HepG2 (cell line): ENCODE results near the gene SFI1. TPM values are rescaled to one million over a fixed set of nuclear protein-coding genes. Genes with fewer than 3 reads are reported as not detected.

Source experiments
- ATAC-seq: fragments of 200-7000 bp; cut with Tn5 transposase; 3 replicates; pipeline ENCODE4 v1.9.1; 2020; ENCODE audit warnings: mild to moderate bottlenecking, moderate library complexity
- BruUV-seq: library from RNA; stranded (reverse); fragments of 400-500 nt; replicated peaks from 2 replicates; lab custom pipeline; 2021; lab: Mats Ljungman, UMichigan
- CTCF ChIA-PET: fragments of 300-600 bp; formaldehyde crosslinking; extraction: SDS; loops from one replicate; lab custom pipeline; 2021; ENCODE audit warnings: low total read pairs, inconsistent platforms, low intra/inter-chr PET ratio; lab: Yijun Ruan, JAX
- POLR2A ChIA-PET: fragments of 350-600 bp; sonication (Branson Sonifier 250); formaldehyde crosslinking; loops from one replicate; lab custom pipeline; 2020; ENCODE audit warnings: antibody characterized with exemption, inconsistent platforms; lab: Yijun Ruan, JAX
- DNase-seq: peaks from one replicate; pipeline ENCODE4 v3.0.0-alpha.2; 2015; ENCODE audit warnings: low spot score
- FAIRE-seq: peaks from 3 replicates; lab custom pipeline; 2011; peaks lifted over from hg19 to GRCh38; lab: Jason Lieb, UNC
- H2AFZ ChIP-seq: one replicate; pipeline ENCODE4 v1.6.1; 2011; ENCODE audit warnings: low read length, inconsistent platforms
- H3K27ac ChIP-seq: fragments of 300-600 bp; 3 replicates; pipeline ENCODE4 v1.8.0; 2011; ENCODE audit warnings: mixed run types, mild to moderate bottlenecking, mixed read lengths, low read length, inconsistent platforms; ENCODE audit not compliant: insufficient read depth; ENCODE audit errors: extremely low read length
- H3K27me3 ChIP-seq, 2 experiments: fragments of 200-600 bp in 1 of 2; 2 replicates in 1 of 2; 3 replicates in 1 of 2; pipeline versions ENCODE4 v1.6.0 to v1.8.0; 2011; ENCODE audit warnings: low read length in 2 of 2, mild to moderate bottlenecking in 2 of 2, moderate library complexity in 2 of 2, inconsistent platforms in 1 of 2; ENCODE audit not compliant: insufficient read depth in 2 of 2, control insufficient read depth in 1 of 2
- H3K36me3 ChIP-seq, 2 experiments: fragments of 200-600 bp in 1 of 2; replicated peaks in 1 of 2; 2 replicates in 1 of 2; 3 replicates in 1 of 2; pipeline versions ENCODE4 v1.5.1 to v1.8.0; 2011; ENCODE audit warnings: low read length in 2 of 2, inconsistent platforms in 1 of 2; ENCODE audit not compliant: insufficient read depth in 2 of 2, control insufficient read depth in 1 of 2
- H3K4me1 ChIP-seq: 2 replicates; pipeline ENCODE4 v1.5.1; 2012; ENCODE audit warnings: low read length, inconsistent platforms; ENCODE audit not compliant: insufficient read depth
- H3K4me2 ChIP-seq: 2 replicates; pipeline ENCODE4 v1.6.0; 2011; ENCODE audit warnings: low read depth, low read length, inconsistent platforms
- H3K4me3 ChIP-seq, 3 experiments: fragments of 200-600 bp in 1 of 3; sonication (generic), shearing (Covaris generic) in 1 of 3; replicated peaks in 1 of 3; 2 replicates each; pipeline ENCODE4 v1.5.1; 2011 to 2016; ENCODE audit warnings: low read length in 3 of 3, inconsistent platforms in 2 of 3, low read depth in 2 of 3, mild to moderate bottlenecking in 2 of 3, control low read depth in 1 of 3, mixed read lengths in 1 of 3; ENCODE audit not compliant: insufficient read depth in 1 of 3
- H3K79me2 ChIP-seq: one replicate; pipeline ENCODE4 v1.6.1; 2011; ENCODE audit warnings: low read length, inconsistent platforms; ENCODE audit not compliant: insufficient read depth
- H3K9ac ChIP-seq: 2 replicates; pipeline ENCODE4 v1.6.0; 2011; ENCODE audit warnings: mild to moderate bottlenecking, low read depth, low read length, inconsistent platforms; ENCODE audit not compliant: insufficient read depth
- H3K9me3 ChIP-seq: 2 replicates; pipeline ENCODE4 v1.5.1; 2012; ENCODE audit warnings: mild to moderate bottlenecking, low read length
- H4K20me1 ChIP-seq: 2 replicates; pipeline ENCODE4 v1.6.0; 2011; ENCODE audit warnings: inconsistent platforms, mild to moderate bottlenecking, low read length, moderate library complexity; ENCODE audit not compliant: insufficient read depth
- HMGXB3 ChIP-seq: sonication (generic); formaldehyde crosslinking; IDR thresholded peaks from 2 replicates; pipeline ENCODE4 v1.4.0; 2020; ENCODE audit warnings: missing genetic modification reagents, borderline replicate concordance
- PRDM15 ChIP-seq: sonication (generic); formaldehyde crosslinking; IDR thresholded peaks from 2 replicates; pipeline ENCODE4 v1.4.0; 2020; ENCODE audit warnings: missing genetic modification reagents
- RERE ChIP-seq: IDR thresholded peaks from 2 replicates; pipeline ENCODE4 v1.6.1; 2016; ENCODE audit warnings: low read depth, missing genetic modification reagents, missing compliant biosample characterization
- SP140L ChIP-seq: sonication (generic); formaldehyde crosslinking; IDR thresholded peaks from 2 replicates; pipeline ENCODE4 v1.4.0; 2020; ENCODE audit warnings: missing genetic modification reagents, borderline replicate concordance
- THAP11 ChIP-seq: IDR thresholded peaks from 2 replicates; pipeline ENCODE4 v1.6.1; 2016; ENCODE audit warnings: missing biosample characterization, missing genetic modification reagents
- ZFP36 ChIP-seq: fragments of 150-350 bp; IDR thresholded peaks from 2 replicates; pipeline ENCODE4 v1.6.1; 2018; ENCODE audit warnings: borderline replicate concordance, low read length, low read depth; ENCODE audit not compliant: partially characterized antibody
- ZNF891 ChIP-seq: sonication (generic); formaldehyde crosslinking; IDR thresholded peaks from 2 replicates; pipeline ENCODE4 v1.5.0; 2020; ENCODE audit warnings: mild to moderate bottlenecking, missing genetic modification reagents
- WGBS: methylation state at CpG from one replicate; pipeline ENCODE4 v1.1.6; 2017; ENCODE audit warnings: low lambda C conversion rate; 5-methylcytosine and 5-hydroxymethylcytosine counted together
- in situ Hi-C: cut with HindIII; loops from 2 replicates; pipeline ENCODE4 v1.10.0; 2017; ENCODE audit warnings: low pct_unique_long_range_greater_than_20kb; ENCODE audit not compliant: extremely low pct_ligation_motif_present
- intact Hi-C: fragments of 100-400 bp; cut with micrococcal nuclease; formaldehyde crosslinking; loops from one replicate; pipeline ENCODE4 v1.10.0; 2022; ENCODE audit not compliant: unreplicated experiment
- polyA plus RNA-seq, 8 experiments: library from polyadenylated mRNA; depleted of rRNA in 3 of 8; stranded (reverse) in 7 of 8; unstranded in 1 of 8; fragments of >200 nt; fragmentation: Illumina TruSeq in 4 of 8; extraction: Trizol in 4 of 8; gene quantifications; 2 replicates each; pipeline versions ENCODE4 v1.2.1 to v1.2.3, GENCODE V29; 2011 to 2016; ENCODE audit warnings: low read depth in 4 of 8, missing spikeins in 1 of 8, mixed read lengths in 1 of 8; ENCODE audit not compliant: insufficient read depth in 1 of 8
- total RNA-seq, 5 experiments: library from RNA; depleted of rRNA; stranded (reverse); fragments of >200 nt; fragmentation: Illumina TruSeq; extraction: Trizol; gene quantifications; 2 replicates each; pipeline ENCODE4 v1.2.3, GENCODE V29; 2016; ENCODE audit warnings: low read depth in 1 of 5

The SFI1 gene
- total and polyA plus RNA-seq, 2 of the 13 experiments (the other 11 are each of a cell fraction or from before 2014, with no cell fraction given): 20.5 to 40.1 TPM

GRCh38 chr22:31574055-31574670 is 77.8 kb downstream of the SFI1 start:
- no peak overlapping the region for H3K4me3 ChIP-seq
- intact Hi-C loops (no loop called here), in situ Hi-C loops (loop anchor here (25.0 kb wide), 1 partner anchor 388 kb away; no protein-coding TSS in a partner anchor)
- ATAC-seq (no peak), DNase-seq (no peak), FAIRE-seq (no peak)
- no TSS peak for BruUV-seq
- no peak overlapping the region for H3K27ac ChIP-seq
- no peaks in the 10 kb centered on the region for H4K20me1 ChIP-seq
- WGBS: 96% methylated on average over 3 of the region's 3 CpGs
- no peaks in the 10 kb centered on the region for H3K27me3 ChIP-seq
- peaks cover 0 to 2% of the 10 kb centered on the region in 2 experiments; a peak in 4 of 5 replicates for H3K36me3 ChIP-seq
- no peak overlapping the region for H3K9ac ChIP-seq
- H3K4me1 ChIP-seq: peaks cover 27% of the 10 kb centered on the region
- no peaks in the 10 kb centered on the region for H3K79me2 ChIP-seq
- CTCF ChIA-PET: no interaction called here
- H3K4me2 ChIP-seq: no peak overlapping the region
- H2AFZ ChIP-seq: no peak overlapping the region
- no peaks in the 10 kb centered on the region for H3K9me3 ChIP-seq
- POLR2A ChIA-PET: no interaction called here
- TF ChIP-seq SP140L (CRISPR knock-in tag): no peak
- TF ChIP-seq THAP11 (CRISPR knock-in tag): no peak
- TF ChIP-seq ZFP36: no peak
- no peak for TF ChIP-seq HMGXB3
- TF ChIP-seq ZNF891 (CRISPR knock-in tag): no peak
- TF ChIP-seq RERE (CRISPR knock-in tag): no peak
- no peak for TF ChIP-seq PRDM15
